Measurements from ENCODE around the gene HS2ST1. TPM values are rescaled to one million over a fixed set of nuclear protein-coding genes. Genes with fewer than 3 reads are reported as not detected.

HS2ST1 gene
- total and polyA plus RNA-seq, 2 experiments from 2014 or later = 10.1 to 15.2 TPM

GRCh38 chr1:86950712-86951419 lies 36.4 kb downstream of the HS2ST1 start:
- no peak overlapping the region for H3K27ac ChIP-seq
- no peaks in the 10 kb centered on the region for H3K9me2 ChIP-seq (ENCODE audit: insufficient read depth)
- H3K9me3 ChIP-seq (ENCODE audit: low read depth) = no peaks in the 10 kb centered on the region
- no peaks in the 10 kb centered on the region for H3F3A ChIP-seq (ENCODE audit: insufficient read depth)
- H4K20me1 ChIP-seq (ENCODE audit: insufficient read depth) = no peaks in the 10 kb centered on the region
- no peak overlapping the region for H3K4me3 ChIP-seq
- no peak overlapping the region for H3K9ac ChIP-seq
- no peaks in the 10 kb centered on the region for H3K4me1 ChIP-seq (ENCODE audit: insufficient read depth)
- H3K27me3 ChIP-seq (replicated peaks; ENCODE audit: insufficient read depth) = no peaks in the 10 kb centered on the region
- H3K36me3 ChIP-seq (ENCODE audit: low read depth) = no peaks in the 10 kb centered on the region
- H3K79me2 ChIP-seq (ENCODE audit: insufficient read depth) = peaks cover 20% of the 10 kb centered on the region
- no peak for DNase-seq
- in situ Hi-C loops (cut with MboI) = no loop called here
- H2AFZ ChIP-seq = no peak overlapping the region
- TF ChIP-seq EZH2 (IDR thresholded peaks at IDR 0.05; ENCODE audit: insufficient read depth, poor library complexity, severe bottlenecking) (no peak), EZH2phosphoT487 (IDR thresholded peaks at IDR 0.05; ENCODE audit: insufficient read depth, low read depth) (no peak)
- no peak overlapping the region for H3K4me2 ChIP-seq (ENCODE audit: unreplicated experiment)
- WGBS, 2 experiments (ENCODE audit: low coverage in 1 of 2, low lambda C conversion rate in 2 of 2, missing lambda C conversion rate in 2 of 2) = 93 to 94% methylated on average over 5 of the region's 5 CpGs

DNA sequence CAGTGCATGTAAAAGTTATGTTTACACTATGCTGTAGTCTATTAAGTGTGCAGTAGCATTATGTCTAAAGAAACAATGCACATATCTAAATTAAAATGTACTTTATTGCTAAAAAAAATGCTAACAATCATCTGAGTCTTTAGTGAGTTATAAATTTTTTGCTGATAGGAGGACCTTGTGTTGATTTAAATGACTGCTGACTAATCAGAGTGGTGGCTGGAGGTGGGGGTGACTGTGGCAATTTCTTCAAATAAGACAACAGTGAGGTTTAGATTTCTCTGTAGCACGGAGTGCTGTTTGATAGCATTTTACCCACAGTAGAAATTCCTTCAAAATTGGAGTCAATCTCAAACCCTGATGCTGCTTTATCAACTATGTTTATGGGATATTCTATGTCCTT lies 37.0 kb downstream of the HS2ST1 start:
- H3K4me3 ChIP-seq = no peak overlapping the region
- no peaks in the 10 kb centered on the region for H3K36me3 ChIP-seq (ENCODE audit: low read depth)
- no peak overlapping the region for H3K9ac ChIP-seq
- H3K9me3 ChIP-seq (ENCODE audit: low read depth) = no peaks in the 10 kb centered on the region
- in situ Hi-C loops (cut with MboI) = no loop called here
- H3K9me2 ChIP-seq (ENCODE audit: insufficient read depth) = no peaks in the 10 kb centered on the region
- 95 to 100% methylated on average over 1 of the region's 1 CpG for WGBS, 2 experiments (ENCODE audit: low coverage in 1 of 2, low lambda C conversion rate in 2 of 2, missing lambda C conversion rate in 2 of 2)
- no peak overlapping the region for H2AFZ ChIP-seq
- DNase-seq = no peak
- H4K20me1 ChIP-seq (ENCODE audit: insufficient read depth) = no peaks in the 10 kb centered on the region
- no peak overlapping the region for H3K4me2 ChIP-seq (ENCODE audit: unreplicated experiment)
- no peaks in the 10 kb centered on the region for H3K27me3 ChIP-seq (replicated peaks; ENCODE audit: insufficient read depth)
- no peaks in the 10 kb centered on the region for H3F3A ChIP-seq (ENCODE audit: insufficient read depth)
- TF ChIP-seq EZH2phosphoT487 (IDR thresholded peaks at IDR 0.05; ENCODE audit: insufficient read depth, low read depth) (no peak), EZH2 (IDR thresholded peaks at IDR 0.05; ENCODE audit: insufficient read depth, poor library complexity, severe bottlenecking) (no peak)
- H3K4me1 ChIP-seq (ENCODE audit: insufficient read depth) = no peaks in the 10 kb centered on the region
- no peak overlapping the region for H3K27ac ChIP-seq
- peaks cover 17% of the 10 kb centered on the region; the same call in 1 of the 2 replicates for H3K79me2 ChIP-seq (ENCODE audit: insufficient read depth)

GRCh38 chr1:86953167-86953566 lies 38.7 kb downstream of the HS2ST1 start:
- H3K4me2 ChIP-seq (ENCODE audit: unreplicated experiment) = no peak overlapping the region
- DNase-seq = no peak
- no peak overlapping the region for H3K27ac ChIP-seq

DNA sequence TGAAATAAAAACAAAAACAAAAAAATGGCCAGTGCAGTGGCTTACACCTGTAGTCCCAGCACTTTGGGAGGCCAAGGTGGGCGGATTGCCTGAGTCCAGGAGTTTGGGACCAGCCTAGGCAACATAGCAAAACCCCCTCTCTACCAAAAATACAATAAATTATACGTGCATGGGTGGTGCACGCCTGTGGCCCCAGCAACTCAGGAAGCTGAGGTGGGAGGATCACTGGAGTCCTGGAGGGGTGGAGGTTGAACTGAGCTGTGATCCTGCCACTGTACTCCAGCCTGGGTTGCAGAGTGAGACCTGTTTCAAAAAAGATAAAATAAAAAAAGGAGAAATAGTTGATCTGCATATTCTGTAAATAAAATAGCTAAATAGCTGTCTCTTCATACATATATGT lies 41.2 kb downstream of the HS2ST1 start:
- Histone ChIP-seq H3K9ac (no peak overlapping the region), H3K79me2 (ENCODE audit: insufficient read depth) (0 out of 2 replicates have a peak, but pooled peaks cover 10% of the 10 kb centered on the region), H3K27ac (no peak overlapping the region), H3K4me2 (ENCODE audit: unreplicated experiment) (no peak overlapping the region), H3K27me3 (replicated peaks; ENCODE audit: insufficient read depth) (no peaks in the 10 kb centered on the region), H3K4me1 (ENCODE audit: insufficient read depth) (no peaks in the 10 kb centered on the region), H3K36me3 (ENCODE audit: low read depth) (no peaks in the 10 kb centered on the region), H3F3A (ENCODE audit: insufficient read depth) (no peaks in the 10 kb centered on the region), H2AFZ (no peak overlapping the region), H3K4me3 (no peak overlapping the region), H3K9me3 (ENCODE audit: low read depth) (no peaks in the 10 kb centered on the region), H3K9me2 (ENCODE audit: insufficient read depth) (no peaks in the 10 kb centered on the region), H4K20me1 (ENCODE audit: insufficient read depth) (no peaks in the 10 kb centered on the region)
- DNase-seq = no peak
- in situ Hi-C loops (cut with MboI) = no loop called here
- 83 to 92% methylated on average over 3 of the region's 3 CpGs for WGBS, 2 experiments (ENCODE audit: low coverage in 1 of 2, low lambda C conversion rate in 2 of 2, missing lambda C conversion rate in 2 of 2)
- TF ChIP-seq EZH2 (IDR thresholded peaks at IDR 0.05; ENCODE audit: insufficient read depth, poor library complexity, severe bottlenecking) (no peak), EZH2phosphoT487 (IDR thresholded peaks at IDR 0.05; ENCODE audit: insufficient read depth, low read depth) (no peak)

More at GRCh38 chr1:86953167-86953566, 38.7 kb downstream of the HS2ST1 start:
- H3K27me3 ChIP-seq (replicated peaks; ENCODE audit: insufficient read depth) = no peaks in the 10 kb centered on the region
- H3K79me2 ChIP-seq (ENCODE audit: insufficient read depth) = peaks cover 13% of the 10 kb centered on the region; the same call in 1 of the 2 replicates
- no peak overlapping the region for H3K9ac ChIP-seq
- no peaks in the 10 kb centered on the region for H4K20me1 ChIP-seq (ENCODE audit: insufficient read depth)
- H3K9me2 ChIP-seq (ENCODE audit: insufficient read depth) = no peaks in the 10 kb centered on the region
- H2AFZ ChIP-seq = no peak overlapping the region
- no peak for TF ChIP-seq EZH2phosphoT487 (IDR thresholded peaks at IDR 0.05; ENCODE audit: insufficient read depth, low read depth)
- no peak for TF ChIP-seq EZH2 (IDR thresholded peaks at IDR 0.05; ENCODE audit: insufficient read depth, poor library complexity, severe bottlenecking)
- H3K4me1 ChIP-seq (ENCODE audit: insufficient read depth) = no peaks in the 10 kb centered on the region
- no peaks in the 10 kb centered on the region for H3K36me3 ChIP-seq (ENCODE audit: low read depth)
- H3K9me3 ChIP-seq (ENCODE audit: low read depth) = no peaks in the 10 kb centered on the region
- no peaks in the 10 kb centered on the region for H3F3A ChIP-seq (ENCODE audit: insufficient read depth)
- in situ Hi-C loops (cut with MboI) = no loop called here
- 69 to 84% methylated on average over 3 of the region's 3 CpGs for WGBS, 2 experiments (ENCODE audit: low coverage in 1 of 2, low lambda C conversion rate in 2 of 2, missing lambda C conversion rate in 2 of 2)
- no peak overlapping the region for H3K4me3 ChIP-seq

Data from GM23248 (cell line).